CD14-positive monocyte (primary cell): ENCODE data around the gene TRIM44. TPM values are rescaled to one million over a fixed set of nuclear protein-coding genes. Genes with fewer than 3 reads are reported as not detected.

Experiments
- DNase-seq, 3 donors: peaks; one replicate each; pipeline ENCODE4 v3.0.0-alpha.2; 2011 to 2022
- H2AFZ ChIP-seq: 2 replicates; pipeline ENCODE4 v1.6.0; 2012; ENCODE audit warnings: mild to moderate bottlenecking, low read depth, low read length, inconsistent platforms; ENCODE audit not compliant: insufficient read depth, poor library complexity, severe bottlenecking
- H3K27ac ChIP-seq, 2 donors: 1 replicate in 1 of 2; 2 replicates in 1 of 2; pipeline ENCODE4 v1.5.1; 2012 to 2013; ENCODE audit warnings: low read length in 2 of 2, control low read depth in 1 of 2, inconsistent platforms in 1 of 2, low read depth in 1 of 2, mild to moderate bottlenecking in 1 of 2
- H3K27me3 ChIP-seq, 2 donors: one replicate each; pipeline versions ENCODE4 v1.6.0 to v1.6.1; 2011 to 2013; ENCODE audit warnings: low read length in 2 of 2; ENCODE audit not compliant: control insufficient read depth in 2 of 2, insufficient read depth in 2 of 2
- H3K36me3 ChIP-seq, 2 donors: replicated peaks in 1 of 2; 1 replicate in 1 of 2; 2 replicates in 1 of 2; pipeline versions ENCODE4 v1.5.1 to v1.6.1; 2012 to 2013; ENCODE audit warnings: low read length in 2 of 2, control low read depth in 1 of 2, inconsistent platforms in 1 of 2, mild to moderate bottlenecking in 1 of 2; ENCODE audit not compliant: insufficient read depth in 2 of 2, control insufficient read depth in 1 of 2
- H3K4me1 ChIP-seq, 2 donors: 1 replicate in 1 of 2; 2 replicates in 1 of 2; pipeline versions ENCODE4 v1.5.1 to v1.6.1; 2012 to 2013; ENCODE audit warnings: low read length in 2 of 2, control low read depth in 1 of 2, inconsistent platforms in 1 of 2, mild to moderate bottlenecking in 1 of 2, moderate library complexity in 1 of 2; ENCODE audit not compliant: insufficient read depth in 2 of 2, control insufficient read depth in 1 of 2
- H3K4me2 ChIP-seq: replicated peaks from 2 replicates; pipeline ENCODE3; 2012; ENCODE audit warnings: low read length, moderate library complexity, mild to moderate bottlenecking; ENCODE audit not compliant: poor library complexity, severe bottlenecking; ENCODE audit errors: extremely low read depth
- H3K4me3 ChIP-seq, 3 experiments: fragments of 200-600 bp in 1 of 3; sonication (generic) in 1 of 3; replicated peaks in 1 of 3; 1 replicate in 2 of 3; 2 replicates in 1 of 3; pipeline ENCODE4 v1.5.1; 2011 to 2013; ENCODE audit warnings: low read length in 3 of 3, mild to moderate bottlenecking in 3 of 3, control low read depth in 2 of 3, low read depth in 2 of 3, inconsistent platforms in 1 of 3, moderate library complexity in 1 of 3
- H3K79me2 ChIP-seq: 2 replicates; pipeline ENCODE4 v1.6.0; 2012; ENCODE audit warnings: mild to moderate bottlenecking, control low read depth, inconsistent platforms, low read length, moderate library complexity; ENCODE audit not compliant: insufficient read depth
- H3K9ac ChIP-seq: 2 replicates; pipeline ENCODE4 v1.6.0; 2017; ENCODE audit warnings: low read length, mild to moderate bottlenecking; ENCODE audit not compliant: insufficient read depth, poor library complexity, severe bottlenecking
- H3K9me3 ChIP-seq, 2 donors: replicated peaks in 1 of 2; 1 replicate in 1 of 2; 2 replicates in 1 of 2; pipeline versions ENCODE4 v1.5.1 to v1.6.1; 2012 to 2013; ENCODE audit warnings: low read length in 2 of 2, control low read depth in 1 of 2; ENCODE audit not compliant: control insufficient read depth in 1 of 2, insufficient read depth in 1 of 2
- H4K20me1 ChIP-seq: 2 replicates; pipeline ENCODE4 v1.6.0; 2012; ENCODE audit warnings: mild to moderate bottlenecking, low read length, control low read depth, moderate library complexity; ENCODE audit not compliant: insufficient read depth
- H3K27ac Mint-ChIP-seq, 7 donors: one replicate each; pipeline ENCODE4 v1.8.0; 2020; ENCODE audit warnings: mild to moderate bottlenecking in 7 of 7, mixed read lengths in 7 of 7, moderate library complexity in 6 of 7, inconsistent platforms in 2 of 7
- H3K27me3 Mint-ChIP-seq, 3 donors: one replicate each; pipeline ENCODE4 v1.8.0; 2021 to 2022; ENCODE audit warnings: low read depth in 3 of 3, mild to moderate bottlenecking in 3 of 3, mixed read lengths in 3 of 3, moderate library complexity in 3 of 3, inconsistent platforms in 1 of 3
- H3K36me3 Mint-ChIP-seq, 2 donors: one replicate each; pipeline ENCODE4 v1.8.0; 2020; ENCODE audit warnings: mixed read lengths in 2 of 2, inconsistent platforms in 1 of 2, mild to moderate bottlenecking in 1 of 2
- H3K4me1 Mint-ChIP-seq: one replicate; pipeline ENCODE4 v1.8.0; 2020; ENCODE audit warnings: mild to moderate bottlenecking, mixed read lengths
- H3K4me3 Mint-ChIP-seq, 2 donors: one replicate each; pipeline ENCODE4 v1.8.0; 2020; ENCODE audit warnings: mild to moderate bottlenecking in 2 of 2, mixed read lengths in 2 of 2, moderate library complexity in 1 of 2
- H3K9me3 Mint-ChIP-seq, 7 donors: one replicate each; pipeline ENCODE4 v1.8.0; 2020 to 2022; ENCODE audit warnings: mixed read lengths in 7 of 7, mild to moderate bottlenecking in 6 of 7, moderate library complexity in 6 of 7, inconsistent platforms in 2 of 7
- WGBS: methylation state at CpG from one replicate; pipeline ENCODE4 v1.1.5; 2013; ENCODE audit warnings: missing lambda C conversion rate; ENCODE audit not compliant: insufficient coverage; 5-methylcytosine and 5-hydroxymethylcytosine counted together
- intact Hi-C, 2 donors: fragments of 100-400 bp; cut with micrococcal nuclease; formaldehyde crosslinking; loops; one replicate each; pipeline versions ENCODE4 v1.15.0 to v1.15.1; 2023
- polyA plus RNA-seq, 3 donors: library from polyadenylated mRNA; depleted of rRNA in 1 of 3; unstranded in 2 of 3; stranded (reverse) in 1 of 3; fragments of 300-500 nt in 2 of 3; fragments of >200 nt in 1 of 3; fragmentation: Illumina TruSeq in 2 of 3; gene quantifications; 1 replicate in 2 of 3; 2 replicates in 1 of 3; pipeline ENCODE4 v1.2.3, GENCODE V29; 2012 to 2021
- TF ChIP-seq, protein P1 (sequence below): fragments of 200-600 bp; IDR thresholded peaks from one replicate; pipeline ENCODE4 v1.8.0; 2022; ENCODE audit warnings: antibody characterized with exemption, mild to moderate bottlenecking

TRIM44 gene
- polyA plus RNA-seq, 3 donors, result 25.3 to 47.1 (median 45.9) TPM

DNA sequence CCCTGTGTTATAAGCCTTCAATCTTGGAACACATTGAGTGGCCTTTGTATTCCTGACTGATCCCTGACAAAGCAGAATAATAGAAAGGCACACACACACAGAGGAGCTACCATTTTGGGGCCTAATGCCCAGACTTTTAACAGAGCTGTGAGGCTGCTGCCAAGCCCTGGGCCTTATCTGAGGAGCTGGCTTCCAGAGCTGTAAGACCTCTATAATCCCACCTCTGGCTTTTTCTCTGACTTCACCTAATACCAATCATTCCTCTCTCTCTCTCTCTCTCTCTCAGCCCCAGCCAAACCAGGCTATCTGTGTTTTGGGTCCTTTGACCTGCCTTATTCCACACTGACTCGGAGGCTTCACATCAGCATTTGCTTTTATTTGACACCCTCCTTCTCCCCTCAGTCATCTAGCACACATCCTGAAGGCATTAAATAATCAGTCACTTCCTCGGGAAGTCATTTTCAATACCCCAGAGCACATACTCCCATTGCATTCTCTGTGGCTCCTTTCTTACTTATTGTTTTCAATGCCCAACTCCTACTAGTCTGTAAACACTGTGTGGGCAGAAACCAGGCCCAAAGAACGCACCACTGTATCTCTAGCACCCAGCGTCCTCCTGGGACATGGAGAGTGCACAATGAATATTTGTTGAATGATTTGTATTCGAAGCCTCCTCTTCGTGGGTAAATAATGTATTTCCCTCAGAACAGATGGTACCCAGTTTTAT lies 21.2 kb upstream of the TRIM44 start:
- TF ChIP-seq, protein P1, sequence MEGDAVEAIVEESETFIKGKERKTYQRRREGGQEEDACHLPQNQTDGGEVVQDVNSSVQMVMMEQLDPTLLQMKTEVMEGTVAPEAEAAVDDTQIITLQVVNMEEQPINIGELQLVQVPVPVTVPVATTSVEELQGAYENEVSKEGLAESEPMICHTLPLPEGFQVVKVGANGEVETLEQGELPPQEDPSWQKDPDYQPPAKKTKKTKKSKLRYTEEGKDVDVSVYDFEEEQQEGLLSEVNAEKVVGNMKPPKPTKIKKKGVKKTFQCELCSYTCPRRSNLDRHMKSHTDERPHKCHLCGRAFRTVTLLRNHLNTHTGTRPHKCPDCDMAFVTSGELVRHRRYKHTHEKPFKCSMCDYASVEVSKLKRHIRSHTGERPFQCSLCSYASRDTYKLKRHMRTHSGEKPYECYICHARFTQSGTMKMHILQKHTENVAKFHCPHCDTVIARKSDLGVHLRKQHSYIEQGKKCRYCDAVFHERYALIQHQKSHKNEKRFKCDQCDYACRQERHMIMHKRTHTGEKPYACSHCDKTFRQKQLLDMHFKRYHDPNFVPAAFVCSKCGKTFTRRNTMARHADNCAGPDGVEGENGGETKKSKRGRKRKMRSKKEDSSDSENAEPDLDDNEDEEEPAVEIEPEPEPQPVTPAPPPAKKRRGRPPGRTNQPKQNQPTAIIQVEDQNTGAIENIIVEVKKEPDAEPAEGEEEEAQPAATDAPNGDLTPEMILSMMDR, result no peak
- Mint-ChIP-seq H3K4me3 (no peak overlapping the region), H3K9me3 (peaks cover 0 to 2% (median 0%) of the 10 kb centered on the region in 7 donors), H3K27ac (peak overlapping the region in 2 of 7 donors; percentile 50 to 68), H3K36me3 (no peaks in the 10 kb centered on the region), H3K4me1 (no peaks in the 10 kb centered on the region), H3K27me3 (peaks cover 5 to 8% (median 6%) of the 10 kb centered on the region in 3 donors)
- intact Hi-C loops, result no loop called here
- no peaks in the 10 kb centered on the region for H3K79me2 ChIP-seq
- H3K4me2 ChIP-seq, result no peak overlapping the region
- H4K20me1 ChIP-seq, result no peaks in the 10 kb centered on the region
- H3K36me3 ChIP-seq, result no peaks in the 10 kb centered on the region
- no peak overlapping the region for H3K27ac ChIP-seq
- no peak for DNase-seq
- H3K9ac ChIP-seq, result no peak overlapping the region
- 0% methylated on average over 1 of the region's 6 CpGs for WGBS
- H3K4me3 ChIP-seq, result no peak overlapping the region
- H3K4me1 ChIP-seq, result no peaks in the 10 kb centered on the region
- no peaks in the 10 kb centered on the region for H3K9me3 ChIP-seq
- no peak overlapping the region for H2AFZ ChIP-seq
- peaks cover 1 to 5% of the 10 kb centered on the region in 2 donors for H3K27me3 ChIP-seq

DNA sequence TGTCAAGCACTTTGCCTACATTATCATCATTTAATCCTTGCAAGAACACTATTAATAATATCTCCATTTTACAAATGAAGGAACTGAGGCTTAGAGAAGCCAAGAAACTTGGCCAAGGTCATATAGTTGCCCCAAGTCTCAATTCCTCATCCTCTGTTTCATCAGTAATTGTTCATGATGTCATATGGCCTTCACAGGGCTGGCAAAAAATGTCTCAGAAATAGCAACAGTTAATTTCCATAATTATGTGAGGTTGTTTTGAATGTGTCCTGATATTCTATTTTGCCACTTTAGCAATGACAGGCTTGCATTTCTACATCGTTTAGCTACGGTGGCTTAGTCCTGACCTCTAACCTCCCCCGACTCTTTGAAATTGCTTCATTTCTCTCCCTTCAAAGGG lies 20.6 kb upstream of the TRIM44 start:
- H3K27ac Mint-ChIP-seq, result peak overlapping the region in 1 of 7 donors; percentile 20
- Histone ChIP-seq H4K20me1 (no peaks in the 10 kb centered on the region), H3K79me2 (no peaks in the 10 kb centered on the region), H3K4me1 (no peaks in the 10 kb centered on the region), H3K27me3 (peaks cover 0 to 9% of the 10 kb centered on the region in 2 donors), H3K9me3 (no peaks in the 10 kb centered on the region), H3K9ac (no peak overlapping the region), H3K4me2 (no peak overlapping the region), H3K4me3 (no peak overlapping the region), H3K36me3 (no peaks in the 10 kb centered on the region), H2AFZ (no peak overlapping the region), H3K27ac (no peak overlapping the region)
- H3K27me3 Mint-ChIP-seq, result peaks cover 6 to 8% (median 7%) of the 10 kb centered on the region in 3 donors
- TF ChIP-seq, protein P1, result no peak
- H3K4me1 Mint-ChIP-seq, result no peaks in the 10 kb centered on the region
- no peak overlapping the region for H3K4me3 Mint-ChIP-seq
- H3K36me3 Mint-ChIP-seq, result no peaks in the 10 kb centered on the region
- H3K9me3 Mint-ChIP-seq, result peaks cover 0 to 2% (median 0%) of the 10 kb centered on the region in 7 donors
- WGBS, result no CpG with 5 or more reads among the region's 3 CpGs
- no peak for DNase-seq
- intact Hi-C loops, result no loop called here
